Mucosa of descending colon (tissue), 3 donors: ENCODE data around the gene KAZN. TPM values are rescaled to one million over a fixed set of nuclear protein-coding genes. Genes with fewer than 3 reads are reported as not detected.

ENCODE experiments used
- ATAC-seq: fragments of 200-7000 bp; cut with Tn5 transposase; one replicate; pipeline ENCODE4 v1.9.1; 2020; ENCODE audit warnings: mild to moderate bottlenecking, moderate library complexity
- DNase-seq, 3 donors: peaks; one replicate each; pipeline ENCODE4 v3.0.0-alpha.2; 2020
- H3K36me3 ChIP-seq: fragments of 200-600 bp; one replicate; pipeline ENCODE4 v1.8.0; 2021; ENCODE audit warnings: low read depth, mild to moderate bottlenecking
- H3K4me1 ChIP-seq: fragments of 200-600 bp; one replicate; pipeline ENCODE4 v1.8.0; 2021; ENCODE audit warnings: low read depth, mild to moderate bottlenecking
- H3K4me3 ChIP-seq: fragments of 200-600 bp; one replicate; pipeline ENCODE4 v1.8.0; 2021; ENCODE audit warnings: mild to moderate bottlenecking
- H3K9me3 ChIP-seq: fragments of 200-600 bp; one replicate; pipeline ENCODE4 v1.8.0; 2021; ENCODE audit warnings: mild to moderate bottlenecking
- intact Hi-C, 2 donors: fragments of 100-400 bp; cut with DNase I in 1 of 2; cut with micrococcal nuclease in 1 of 2; formaldehyde crosslinking; loops; one replicate each; pipeline versions ENCODE4 v1.11.0 to v1.11.1; 2022; cut with DNase I, micrococcal nuclease
- total RNA-seq, 3 donors: library from RNA; stranded (reverse); fragmentation: NEBNext Ultra II Directional in 2 of 3; extraction: Animal tissue kit (Norgen Biotek cat#: 25700) in 2 of 3; gene quantifications; one replicate each; pipeline versions ENCODE4 v1.2.1 to v1.2.4, GENCODE V29; 2021 to 2023
- TF ChIP-seq, protein P1 (sequence below): fragments of 200-600 bp; IDR thresholded peaks from one replicate; pipeline ENCODE4 v1.8.0; 2022; ENCODE audit warnings: antibody characterized with exemption, mild to moderate bottlenecking
- donor health status: DM: no; HTN: no; CAD: no; lungs with moderate emphysema.
- donor health status: DM: no; HTN: no; CAD: no.
- donor health status: DM: no; HTN: yes; CAD: no.

KAZN gene
- total RNA-seq, 3 donors from 2014 or later: 9.7 to 21.9 (median 15.8) TPM

DNA sequence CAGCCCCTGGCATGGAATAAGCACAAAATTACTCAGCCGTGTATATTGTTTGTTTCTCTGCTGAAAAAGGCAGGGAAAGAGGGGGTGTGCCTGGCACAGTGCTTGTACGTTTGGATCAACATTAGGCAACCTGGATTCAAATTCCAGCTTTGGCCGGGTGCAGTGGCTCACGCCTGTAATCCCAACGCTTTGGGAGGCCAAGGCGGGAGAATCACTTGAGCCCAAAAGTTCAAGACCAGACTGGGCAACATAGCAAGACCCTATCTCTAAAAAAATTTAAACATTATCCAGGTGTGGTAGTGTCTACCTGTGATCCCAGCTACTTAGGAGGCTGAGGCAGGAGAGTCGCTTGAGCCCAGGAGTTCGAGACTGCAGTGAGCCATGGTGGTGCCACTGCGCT lies 402.2 kb downstream of the KAZN start:
- TF ChIP-seq, protein P1, sequence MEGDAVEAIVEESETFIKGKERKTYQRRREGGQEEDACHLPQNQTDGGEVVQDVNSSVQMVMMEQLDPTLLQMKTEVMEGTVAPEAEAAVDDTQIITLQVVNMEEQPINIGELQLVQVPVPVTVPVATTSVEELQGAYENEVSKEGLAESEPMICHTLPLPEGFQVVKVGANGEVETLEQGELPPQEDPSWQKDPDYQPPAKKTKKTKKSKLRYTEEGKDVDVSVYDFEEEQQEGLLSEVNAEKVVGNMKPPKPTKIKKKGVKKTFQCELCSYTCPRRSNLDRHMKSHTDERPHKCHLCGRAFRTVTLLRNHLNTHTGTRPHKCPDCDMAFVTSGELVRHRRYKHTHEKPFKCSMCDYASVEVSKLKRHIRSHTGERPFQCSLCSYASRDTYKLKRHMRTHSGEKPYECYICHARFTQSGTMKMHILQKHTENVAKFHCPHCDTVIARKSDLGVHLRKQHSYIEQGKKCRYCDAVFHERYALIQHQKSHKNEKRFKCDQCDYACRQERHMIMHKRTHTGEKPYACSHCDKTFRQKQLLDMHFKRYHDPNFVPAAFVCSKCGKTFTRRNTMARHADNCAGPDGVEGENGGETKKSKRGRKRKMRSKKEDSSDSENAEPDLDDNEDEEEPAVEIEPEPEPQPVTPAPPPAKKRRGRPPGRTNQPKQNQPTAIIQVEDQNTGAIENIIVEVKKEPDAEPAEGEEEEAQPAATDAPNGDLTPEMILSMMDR: no peak
- DNase-seq: no peak
- no peak overlapping the region for H3K4me3 ChIP-seq
- ATAC-seq: no peak
- no peaks in the 10 kb centered on the region for H3K9me3 ChIP-seq
- H3K36me3 ChIP-seq: no peaks in the 10 kb centered on the region
- H3K4me1 ChIP-seq: no peaks in the 10 kb centered on the region
- intact Hi-C loops: no loop called here

DNA sequence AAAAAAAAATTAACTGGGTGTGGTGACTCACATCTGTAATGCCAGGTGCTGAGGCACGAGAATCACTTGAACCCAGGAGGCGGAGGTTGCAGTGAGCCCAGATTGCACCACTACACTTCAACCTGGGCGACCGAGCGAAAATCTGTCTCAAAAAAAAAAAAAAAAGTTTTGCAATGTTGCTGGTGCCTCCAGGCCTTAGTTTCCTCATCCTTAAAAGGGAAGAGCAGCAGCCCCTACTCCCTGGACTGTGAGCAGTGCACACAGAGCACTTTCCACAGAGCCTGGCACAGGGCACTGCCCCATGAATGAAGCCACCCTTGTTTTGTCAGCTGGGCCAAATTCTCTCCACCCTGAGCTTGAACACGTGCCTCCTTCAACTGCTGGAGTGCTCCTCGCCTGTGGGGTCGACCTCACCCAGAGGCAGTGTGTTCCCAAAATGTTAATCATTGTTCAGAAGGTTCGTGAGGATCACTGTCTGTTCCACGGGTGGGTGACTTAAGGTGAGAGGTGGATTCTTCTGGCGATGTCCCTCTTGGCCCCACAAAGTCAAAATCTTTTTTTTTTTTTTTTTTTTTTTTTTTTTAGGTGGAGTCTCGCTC lies 402.9 kb downstream of the KAZN start:
- H3K4me3 ChIP-seq: no peak overlapping the region
- no peaks in the 10 kb centered on the region for H3K4me1 ChIP-seq
- H3K36me3 ChIP-seq: no peaks in the 10 kb centered on the region
- H3K9me3 ChIP-seq: no peaks in the 10 kb centered on the region
- no peak for DNase-seq
- TF ChIP-seq, protein P1: no peak
- intact Hi-C loops: no loop called here
- no peak for ATAC-seq

DNA sequence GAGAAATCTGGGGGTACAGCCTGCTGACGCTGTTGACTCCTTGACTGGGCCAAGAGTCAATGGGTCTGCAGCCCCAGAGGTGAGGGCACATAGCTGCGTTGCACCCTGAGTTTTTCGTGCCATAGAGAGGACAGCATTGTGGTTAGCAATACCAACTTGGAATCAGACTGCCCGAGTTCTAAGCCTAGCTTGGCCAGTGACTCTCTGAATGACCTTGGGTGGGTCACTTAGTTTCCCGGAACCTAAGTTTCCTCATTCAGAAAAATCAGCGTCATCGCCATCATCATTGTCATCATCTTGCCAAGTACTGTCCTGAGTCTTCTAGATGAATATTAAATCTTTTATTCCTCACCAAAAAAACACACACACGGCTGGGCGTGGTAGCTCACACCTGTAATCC lies 403.8 kb downstream of the KAZN start:
- TF ChIP-seq, protein P1: no peak
- DNase-seq (no peak), ATAC-seq (no peak)
- Histone ChIP-seq H3K9me3 (no peaks in the 10 kb centered on the region), H3K4me3 (no peak overlapping the region), H3K36me3 (no peaks in the 10 kb centered on the region), H3K4me1 (no peaks in the 10 kb centered on the region)
- intact Hi-C loops: no loop called here

DNA sequence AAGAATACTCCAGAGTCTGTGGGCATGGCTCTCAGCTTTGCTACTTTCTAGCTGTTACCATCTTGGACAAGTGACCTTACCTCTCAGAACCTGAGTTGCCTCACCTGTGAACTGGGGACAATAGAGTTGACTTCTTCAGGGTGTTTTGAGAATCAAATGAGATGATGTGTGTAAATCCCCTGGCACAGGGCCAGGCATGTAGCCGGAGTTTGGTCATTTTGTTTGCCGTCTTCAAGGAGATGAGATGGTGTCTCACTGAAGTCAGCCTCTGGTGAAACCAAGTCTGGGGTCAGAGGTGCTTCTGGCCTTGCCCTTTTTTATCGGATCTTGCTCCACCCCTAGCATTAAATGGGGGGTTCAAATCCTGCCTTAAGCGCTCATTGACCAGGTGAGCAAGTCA lies 405.9 kb downstream of the KAZN start:
- Histone ChIP-seq H3K4me1 (no peaks in the 10 kb centered on the region), H3K36me3 (no peaks in the 10 kb centered on the region), H3K4me3 (no peak overlapping the region), H3K9me3 (no peaks in the 10 kb centered on the region)
- DNase-seq: no peak
- intact Hi-C loops: no loop called here
- no peak for ATAC-seq
- TF ChIP-seq, protein P1: no peak

DNA sequence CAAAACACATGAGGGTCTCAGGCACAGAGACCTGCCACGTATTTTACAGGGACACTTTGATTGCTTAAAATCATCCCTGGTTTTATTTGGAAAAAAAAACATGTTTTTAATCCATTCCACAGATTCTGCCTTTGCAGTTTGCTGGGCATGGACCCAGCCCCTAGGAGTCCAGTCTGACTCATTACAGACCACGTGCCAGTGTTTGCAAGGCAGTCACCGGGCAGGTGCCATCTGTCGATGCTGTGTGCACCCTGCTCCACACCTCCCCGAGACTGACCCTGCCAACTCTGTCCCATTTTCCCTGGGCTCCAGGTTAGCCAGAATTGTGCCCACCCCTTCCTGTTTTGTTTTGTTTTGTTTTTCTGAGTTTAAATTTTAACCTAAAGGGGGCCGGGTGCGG lies 406.6 kb downstream of the KAZN start:
- ATAC-seq: peak; percentile 43

More for the DNA sequence above, 406.6 kb downstream of the KAZN start:
- intact Hi-C loops: no loop called here
- Histone ChIP-seq H3K9me3 (no peaks in the 10 kb centered on the region), H3K36me3 (no peaks in the 10 kb centered on the region), H3K4me3 (no peak overlapping the region), H3K4me1 (no peaks in the 10 kb centered on the region)
- TF ChIP-seq, protein P1: no peak
- no peak for DNase-seq
